Activated naive CD4-positive, alpha-beta T cell treated with anti-CD3 and anti-CD28 coated beads, Interleukin-2, amount 50 U/mL, for 16 hours (primary cell): Measurements from ENCODE around the gene DOCK1.
"Not testable (repeated sequence)": the region's sequence is repeated elsewhere in the genome, so short reads cannot be mapped to it uniquely, and the experiment has no call there.

Experiments used
- DNase-seq: peaks from one replicate; pipeline ENCODE4 v3.0.0-alpha.2; 2020

DOCK1 gene

DNA sequence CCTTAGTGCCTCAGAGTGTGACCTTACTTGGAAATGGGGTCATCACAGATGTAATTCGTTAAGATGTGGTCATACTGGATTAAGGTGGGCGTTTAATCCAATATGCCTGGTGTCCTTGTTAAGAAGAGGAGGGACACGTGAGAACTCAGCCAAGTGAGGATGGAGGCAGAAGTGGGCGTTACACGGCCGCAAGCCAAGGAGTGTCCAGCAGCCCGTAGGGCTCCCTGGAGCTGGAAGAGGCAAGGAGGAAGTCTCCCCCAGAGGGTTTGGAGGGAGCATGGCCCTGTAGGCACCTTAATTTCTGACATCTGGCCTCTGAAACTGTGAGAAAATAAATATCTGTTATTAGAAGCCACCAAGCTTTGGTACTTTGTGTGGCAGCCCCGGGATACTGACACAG is 21.3 kb downstream of the DOCK1 start:
- DNase-seq: no peak

DNA sequence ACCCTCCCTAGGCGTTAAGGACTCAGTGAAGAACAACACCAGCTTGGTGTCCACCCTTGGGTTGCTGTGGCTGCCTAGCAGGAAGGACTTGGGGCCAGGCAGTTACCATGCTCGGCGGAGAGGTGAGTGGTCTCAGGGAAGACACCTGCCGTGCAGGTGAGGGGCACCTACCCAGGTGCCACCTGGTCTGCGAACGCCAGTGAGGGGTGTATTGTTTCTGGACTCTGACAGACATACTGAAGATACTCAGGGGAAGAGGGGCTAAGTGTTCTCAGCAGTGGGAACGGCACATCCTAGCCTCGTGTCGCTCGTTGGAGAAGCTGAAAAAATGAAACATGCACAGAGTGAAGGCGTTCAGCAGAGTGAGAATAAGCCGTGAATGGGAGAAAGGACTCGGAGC is 22.6 kb downstream of the DOCK1 start:
- DNase-seq: no peak

DNA sequence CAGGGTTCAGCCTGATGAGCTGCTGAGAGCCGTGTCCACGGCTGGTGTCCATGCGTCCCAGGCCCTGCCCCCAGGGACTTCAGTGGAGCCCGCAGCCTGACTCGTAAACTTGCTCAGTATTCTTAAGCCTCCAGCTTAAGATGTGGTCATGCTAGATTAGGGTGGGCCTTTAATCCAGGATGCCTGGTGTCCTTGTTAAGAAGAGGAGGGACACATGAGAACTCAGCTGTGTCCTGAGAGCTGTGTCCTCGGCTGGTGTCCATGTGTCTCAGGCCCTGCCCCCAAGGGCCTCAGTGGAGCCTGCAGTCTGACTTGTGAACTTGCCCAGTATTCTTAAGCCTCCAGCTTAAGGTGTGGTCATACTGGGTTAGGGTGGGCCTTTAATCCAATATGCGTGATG is 23.0 kb downstream of the DOCK1 start:
- no peak for DNase-seq

DNA sequence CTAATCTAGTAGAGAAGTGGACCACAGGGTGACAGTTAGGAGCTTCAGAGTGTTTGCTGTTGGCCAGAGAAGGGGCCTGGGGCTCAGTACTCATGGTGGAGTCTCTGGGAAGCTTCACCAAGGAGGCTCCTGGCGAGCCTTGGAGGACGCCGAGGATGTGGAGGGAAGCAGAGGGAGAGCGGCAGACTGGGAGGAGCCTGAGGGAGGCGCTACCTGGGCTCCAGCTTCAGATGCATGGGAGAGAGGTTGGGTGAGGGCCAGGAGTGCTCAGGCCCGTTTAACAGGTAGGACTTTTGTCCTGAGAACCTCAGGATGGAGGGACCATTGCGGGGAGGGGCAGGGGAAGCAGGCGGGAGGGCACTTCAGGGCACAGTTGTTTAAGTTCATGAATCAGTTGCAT is 24.2 kb downstream of the DOCK1 start:
- DNase-seq: no peak

DNA sequence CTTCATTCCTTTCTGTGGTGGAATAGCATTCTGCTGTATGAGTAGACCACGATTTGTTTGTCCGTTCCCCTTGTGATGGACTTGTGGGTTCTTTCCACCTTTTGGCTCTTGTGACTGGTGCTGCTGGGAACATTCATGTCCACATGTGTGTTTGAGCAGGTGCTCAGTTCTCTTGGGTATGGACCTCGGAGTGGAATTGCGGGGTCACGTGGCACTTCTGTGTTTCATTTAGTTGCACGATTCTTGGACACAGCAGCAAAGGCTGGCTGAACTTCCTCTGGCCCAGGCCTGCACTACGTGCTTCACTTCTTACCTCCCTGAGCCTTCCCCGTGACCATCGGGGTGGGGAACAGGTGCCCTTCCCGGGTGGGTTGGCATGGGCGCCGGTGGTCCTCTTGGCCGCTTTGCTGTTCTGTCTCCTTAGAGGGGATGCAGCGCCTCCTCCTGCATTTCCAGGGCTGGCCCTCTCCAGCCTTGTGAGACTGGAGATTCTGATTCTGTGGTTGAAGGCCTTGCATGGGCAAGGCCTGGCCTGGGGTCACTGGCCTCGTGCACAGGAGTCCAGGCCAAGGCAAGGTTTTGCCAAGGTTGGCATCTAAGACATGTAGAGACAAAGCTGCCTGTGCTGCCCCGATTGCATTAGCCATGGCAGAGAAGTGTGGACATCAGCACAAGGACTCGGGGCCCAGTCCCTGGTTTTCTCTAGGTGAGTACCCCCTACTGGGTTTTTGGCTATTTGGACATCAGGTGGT is 25.1 kb downstream of the DOCK1 start:
- no peak for DNase-seq

DNA sequence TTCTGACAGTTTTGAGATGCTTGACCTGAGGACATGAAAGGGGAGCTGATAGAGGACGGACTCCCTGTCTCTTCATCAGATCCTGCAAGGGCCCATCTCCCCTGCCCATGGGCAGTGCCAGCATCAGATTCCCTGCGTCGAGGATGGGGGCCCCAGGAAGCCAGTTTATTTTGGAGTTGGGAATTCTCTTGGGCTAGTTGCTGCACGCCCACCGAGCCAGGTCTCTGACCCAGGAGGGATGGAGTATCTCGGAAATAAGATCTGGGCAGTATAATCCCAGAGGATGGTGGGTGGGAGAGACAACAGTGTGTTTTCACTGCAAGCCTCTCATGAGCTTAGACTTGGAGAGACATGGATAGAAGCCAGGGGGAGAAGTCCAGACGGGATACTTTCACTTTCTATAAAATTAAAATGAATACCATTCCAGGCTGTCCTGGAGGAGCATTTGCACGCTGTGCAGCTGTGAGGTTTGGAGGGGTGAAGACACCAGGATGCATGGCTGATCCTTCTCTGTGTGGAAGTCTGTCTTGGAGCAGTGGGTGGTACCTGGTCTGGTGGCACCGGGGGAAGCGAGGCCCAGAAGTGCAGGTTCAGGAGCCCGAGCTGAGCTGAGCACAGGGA is 25.8 kb downstream of the DOCK1 start:
- no peak for DNase-seq

DNA sequence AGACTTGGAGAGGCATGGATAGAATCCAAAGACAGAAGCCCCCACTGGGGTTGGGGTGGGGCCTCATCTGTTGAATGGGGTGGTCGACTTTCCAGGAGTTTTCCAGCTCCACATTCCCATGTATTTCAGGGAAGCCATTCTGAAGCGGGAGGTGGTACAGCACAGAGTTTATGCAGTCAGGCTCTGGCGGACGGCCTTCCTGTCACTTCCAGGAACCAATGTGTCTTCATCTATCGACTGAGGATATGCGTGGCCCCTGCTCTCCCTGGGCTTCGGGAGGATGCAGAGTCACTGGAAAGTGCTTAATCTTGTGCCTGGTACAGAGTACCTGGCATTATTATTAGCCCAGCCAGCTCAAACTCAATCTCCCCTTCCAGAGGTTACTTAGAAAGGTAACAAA is 26.3 kb downstream of the DOCK1 start:
- DNase-seq: no peak

DNA sequence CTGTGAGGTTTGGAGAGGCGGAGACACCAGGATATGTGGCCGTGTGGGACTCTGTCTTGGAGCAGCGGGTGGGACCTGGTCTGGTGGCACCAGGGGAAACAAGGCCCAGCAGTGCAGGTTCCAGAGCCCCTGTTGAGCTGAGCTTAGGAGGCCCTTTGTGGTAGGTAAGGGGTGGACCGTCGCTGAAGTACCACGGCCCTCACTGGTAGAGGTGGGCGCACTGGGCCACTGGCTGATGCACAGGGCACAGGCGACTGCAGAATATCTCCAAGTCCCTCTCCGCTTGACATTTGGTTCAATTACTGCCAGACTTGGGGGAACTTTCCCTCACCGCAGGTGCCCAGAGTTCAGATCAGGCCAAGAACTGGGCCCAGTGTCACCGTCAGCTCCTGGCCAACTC is 27.3 kb downstream of the DOCK1 start:
- no peak for DNase-seq

DNA sequence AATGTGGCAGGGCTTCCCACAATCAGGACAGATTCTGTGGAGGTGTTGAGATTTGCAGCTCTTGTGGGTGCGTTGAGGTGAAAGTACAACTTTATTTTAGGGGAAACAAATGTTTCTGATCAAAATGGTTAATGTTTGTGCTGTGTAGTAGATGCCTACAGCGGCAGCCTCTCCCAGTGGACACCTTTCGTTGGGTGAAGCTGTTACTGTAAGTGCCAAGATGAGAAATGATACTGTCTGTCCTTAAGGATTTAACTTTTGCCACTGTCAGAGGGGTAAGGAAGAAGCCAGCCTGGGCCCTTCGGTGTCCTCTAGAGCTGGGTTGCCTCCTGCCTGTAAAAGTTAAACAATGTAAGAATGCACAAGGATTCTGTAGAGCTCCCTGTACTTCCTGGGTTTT is 27.9 kb downstream of the DOCK1 start:
- no peak for DNase-seq

DNA sequence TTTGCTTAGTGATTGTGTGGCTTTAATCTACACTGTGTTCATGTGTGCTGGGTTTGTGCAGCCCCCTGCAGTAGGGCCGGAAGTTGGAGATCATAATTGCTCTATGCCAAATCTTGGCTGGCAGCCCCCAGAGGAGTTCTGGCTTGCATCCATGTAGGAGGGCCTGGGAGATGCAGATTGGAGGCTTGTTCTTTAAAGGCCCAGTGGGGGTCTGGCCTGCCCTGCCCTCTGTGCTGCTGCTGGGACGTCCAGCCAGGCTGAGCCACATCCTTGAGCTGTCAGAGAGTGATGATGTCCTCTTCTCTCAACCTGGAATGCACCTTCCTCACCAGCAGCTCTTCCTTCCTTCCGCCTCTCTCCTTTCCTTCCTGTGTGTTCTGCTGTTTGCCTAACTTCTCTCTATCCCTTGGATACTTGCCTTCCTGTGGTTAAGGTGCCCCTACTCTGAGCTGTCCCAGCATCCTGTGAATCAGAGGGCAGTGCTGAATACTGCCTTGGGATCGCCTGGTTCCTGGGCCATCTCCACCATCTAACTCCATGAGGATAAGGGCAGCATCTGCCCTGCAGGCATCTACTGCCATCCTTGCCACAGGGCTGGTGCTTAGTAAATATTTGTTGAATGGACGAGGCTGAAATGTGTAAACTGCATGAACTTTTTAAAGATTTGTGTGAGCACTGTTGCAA is 30.2 kb downstream of the DOCK1 start:
- DNase-seq: no peak

DNA sequence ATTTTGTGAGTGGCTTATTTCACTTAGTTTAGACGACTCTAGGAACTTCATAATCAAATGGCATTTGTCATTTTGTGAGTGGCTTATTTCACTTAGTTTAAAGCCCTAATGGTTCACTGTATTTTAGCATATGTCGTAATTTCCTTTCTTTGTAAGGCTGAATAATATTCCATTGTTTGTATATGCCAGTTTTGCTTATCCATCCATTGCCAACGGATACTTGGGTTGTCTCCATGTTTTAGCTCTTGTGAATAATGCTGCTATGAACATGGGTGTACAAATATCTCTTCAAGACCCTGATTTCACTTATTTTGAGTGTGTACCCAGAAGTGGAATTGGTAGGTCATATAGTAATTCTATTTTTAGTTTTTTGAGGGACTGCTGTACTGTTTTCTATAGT is 31.8 kb downstream of the DOCK1 start:
- DNase-seq: no peak

DNA sequence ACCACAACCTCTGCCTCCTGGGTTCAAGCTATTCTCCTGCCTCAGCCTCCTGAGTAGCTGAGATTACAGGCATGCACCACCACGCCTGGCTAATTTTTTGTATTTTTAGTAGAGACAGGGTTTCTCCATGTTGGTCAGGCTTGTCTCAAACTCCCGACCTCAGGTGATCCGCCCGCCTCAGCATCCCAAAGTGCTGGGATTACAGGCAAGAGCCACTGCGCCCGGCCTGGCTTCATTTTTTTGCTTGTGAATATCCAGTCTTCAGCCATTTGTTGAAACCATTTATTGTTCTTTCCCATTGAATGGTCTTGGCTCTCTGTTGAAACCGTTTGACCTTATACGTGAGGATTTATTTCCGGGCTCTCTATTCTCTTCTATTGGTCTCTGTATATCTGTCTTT is 32.9 kb downstream of the DOCK1 start:
- not testable (repeated sequence) for DNase-seq

DNA sequence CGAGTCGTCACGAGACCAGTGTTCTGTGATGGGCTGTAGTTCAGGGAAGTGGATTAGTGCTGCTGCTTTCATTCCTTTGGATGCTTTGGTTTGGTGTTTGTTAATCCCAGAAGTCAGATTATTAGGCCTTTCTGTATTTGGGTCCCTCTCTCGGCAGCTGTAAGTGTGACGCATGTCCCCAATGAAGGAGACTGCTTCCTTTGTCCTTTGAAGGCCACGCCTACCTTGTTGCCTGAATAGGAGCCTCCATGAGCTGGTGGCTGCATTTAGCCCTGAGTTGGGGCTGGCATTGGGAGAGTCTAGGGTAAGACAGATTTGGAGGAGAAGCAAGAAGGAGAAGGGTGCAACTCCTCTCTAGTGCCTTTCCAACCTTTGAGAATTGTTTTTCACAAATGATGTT is 34.5 kb downstream of the DOCK1 start:
- no peak for DNase-seq

DNA sequence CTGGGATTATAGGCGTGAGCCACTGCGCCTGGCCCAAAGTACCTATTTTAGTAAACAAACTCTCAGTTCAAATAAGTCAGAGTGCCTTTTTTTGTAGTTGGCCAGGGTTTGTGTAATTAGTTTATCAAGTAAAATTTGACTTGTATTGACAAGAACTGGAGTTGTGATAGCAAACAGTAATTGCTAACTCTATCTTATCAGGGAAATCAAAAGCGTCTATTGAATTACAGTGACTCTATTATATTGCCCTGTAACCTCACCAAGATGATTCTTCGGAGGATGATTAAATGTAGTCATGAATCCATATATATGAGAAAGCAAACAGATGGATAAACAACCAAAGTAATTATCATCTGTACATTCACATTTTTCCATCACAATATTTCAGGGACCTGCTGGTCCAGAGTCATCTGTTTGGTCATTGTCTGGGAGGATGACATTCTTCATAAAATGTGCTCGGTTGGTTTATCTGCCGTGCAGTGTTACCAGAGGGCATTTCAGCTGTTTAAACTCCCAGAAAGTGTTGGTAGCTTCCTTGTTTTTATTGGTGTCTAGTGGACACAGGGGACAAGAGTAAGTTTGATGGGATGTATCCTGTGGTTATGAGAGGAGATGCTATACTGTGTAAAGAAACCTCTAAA is 35.6 kb downstream of the DOCK1 start:
- no peak for DNase-seq

DNA sequence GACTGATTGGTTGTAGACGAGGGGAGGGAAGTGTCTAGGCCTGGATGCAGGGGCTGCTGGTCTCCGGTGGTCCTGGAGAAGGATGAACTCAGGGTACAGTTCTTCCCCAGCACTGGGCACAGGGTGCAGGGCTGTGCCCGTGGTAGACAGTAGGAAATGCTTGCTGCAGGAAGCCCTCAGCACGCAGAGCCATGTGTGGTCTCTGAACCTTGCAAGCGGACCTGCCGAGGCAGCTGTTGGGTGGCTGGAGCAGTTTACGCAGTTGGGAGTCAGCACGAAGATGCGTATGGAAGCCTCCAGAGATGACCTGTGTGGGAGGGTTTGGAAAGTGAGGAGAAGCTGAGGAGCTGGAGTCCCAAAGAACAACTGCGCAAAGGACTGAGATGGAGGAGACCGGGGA is 39.0 kb downstream of the DOCK1 start:
- no peak for DNase-seq

DNA sequence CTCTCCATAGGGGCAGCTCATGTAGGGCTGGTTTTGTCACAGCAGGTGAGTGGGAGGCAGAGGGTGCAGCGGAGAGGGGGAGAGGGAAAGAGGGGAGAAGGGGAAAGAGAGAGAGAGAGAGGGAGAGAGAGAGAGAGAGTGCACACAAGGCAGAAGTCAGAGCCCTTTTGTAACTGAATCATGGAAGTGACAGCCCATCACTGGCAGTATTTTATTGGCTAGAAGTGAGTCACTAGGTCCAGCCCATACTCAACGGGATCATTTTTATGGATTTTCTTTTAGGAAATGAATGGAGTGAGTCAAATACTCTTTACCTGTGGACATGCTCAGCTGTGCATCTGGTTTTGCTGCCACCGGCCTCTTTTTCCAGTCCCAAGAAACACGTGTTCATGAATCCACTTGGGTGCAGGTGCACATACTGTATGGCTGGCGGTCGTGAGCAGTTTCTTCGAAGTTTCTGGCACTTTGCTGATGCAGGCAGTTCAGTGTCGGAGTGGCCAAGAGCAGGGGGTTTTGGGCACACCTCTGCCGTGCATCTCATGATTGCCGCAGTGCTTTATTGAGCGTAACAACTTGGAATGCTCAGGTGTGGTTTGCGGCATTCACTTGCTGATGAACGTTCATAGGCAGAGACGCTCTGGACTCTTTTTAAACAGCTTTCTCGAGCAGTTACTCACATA is 40.3 kb downstream of the DOCK1 start:
- no peak for DNase-seq

DNA sequence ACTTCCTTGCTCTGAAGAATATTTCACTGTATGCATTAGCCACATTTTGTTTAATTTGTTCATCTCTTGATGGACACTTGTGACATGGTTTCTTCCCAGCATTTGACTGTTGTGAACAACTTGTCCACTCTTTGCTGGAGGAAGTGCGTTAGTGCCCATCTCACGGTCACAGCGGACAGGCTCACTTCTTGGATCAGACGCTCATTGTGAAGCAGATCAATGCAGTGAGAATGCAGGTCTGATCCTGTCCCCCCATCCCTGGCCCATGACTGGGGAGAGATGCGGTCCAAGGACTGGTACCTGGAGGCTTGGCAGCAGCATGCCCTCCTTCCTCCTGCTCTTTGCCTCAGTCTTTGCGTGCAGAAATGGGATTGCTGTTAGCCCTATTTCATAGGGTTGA is 41.5 kb downstream of the DOCK1 start:
- DNase-seq: no peak

DNA sequence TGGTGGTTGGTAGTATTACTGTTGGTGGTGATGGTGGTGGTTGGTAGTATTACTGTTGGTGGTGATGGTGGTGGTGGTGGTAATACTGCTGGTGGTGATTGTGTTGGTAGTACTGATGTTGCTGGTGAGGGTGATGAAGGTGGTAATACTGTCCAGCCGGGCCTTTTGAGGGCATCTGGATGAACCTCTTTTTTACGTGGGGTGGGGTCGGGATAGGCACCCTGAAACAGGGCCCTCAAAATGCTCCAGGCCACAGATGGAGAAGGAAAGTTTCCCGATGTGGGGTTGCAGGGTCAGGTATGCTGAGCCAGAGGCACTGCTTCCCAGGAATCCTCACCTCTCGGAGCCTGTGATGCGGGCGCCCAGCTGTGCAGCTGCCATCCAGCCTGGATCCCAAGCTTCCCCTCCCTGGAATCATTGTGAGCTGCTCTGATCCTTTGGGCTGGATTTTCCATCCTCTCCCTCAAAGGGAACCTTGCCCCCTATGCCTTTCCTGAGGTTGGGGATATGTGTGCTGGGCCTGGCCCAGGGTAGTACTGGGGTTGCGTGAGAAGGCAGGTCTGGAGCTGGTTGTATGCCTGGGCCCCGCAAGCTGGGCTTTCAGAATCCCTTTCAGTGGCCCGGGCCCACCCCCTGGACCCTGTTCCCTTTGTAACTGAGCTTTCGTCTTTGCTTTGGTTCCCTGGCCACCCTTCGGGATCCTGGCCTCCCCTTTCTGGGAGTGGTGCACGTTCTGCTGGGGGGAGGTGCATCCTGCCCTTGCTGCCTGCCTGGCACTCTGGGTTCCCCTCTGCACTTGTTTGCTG is 43.3 kb downstream of the DOCK1 start:
- no peak for DNase-seq

DNA sequence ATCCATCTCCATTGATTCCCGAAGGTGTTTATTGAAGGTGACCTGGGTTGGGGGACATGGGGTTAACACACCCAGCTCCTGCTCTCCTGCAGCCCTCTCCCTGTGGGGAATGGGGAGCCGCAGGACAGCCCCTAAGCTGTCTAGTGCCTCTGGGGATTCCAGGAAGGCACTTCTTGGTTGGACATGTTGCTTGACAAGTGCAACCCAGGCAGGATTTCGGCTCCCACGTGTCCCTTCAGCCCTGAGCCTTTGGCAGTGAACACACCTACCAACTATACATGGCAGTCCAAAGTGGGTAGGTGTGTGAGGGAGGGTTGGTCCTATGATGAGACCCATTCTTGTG is 43.9 kb downstream of the DOCK1 start:
- no peak for DNase-seq

DNA sequence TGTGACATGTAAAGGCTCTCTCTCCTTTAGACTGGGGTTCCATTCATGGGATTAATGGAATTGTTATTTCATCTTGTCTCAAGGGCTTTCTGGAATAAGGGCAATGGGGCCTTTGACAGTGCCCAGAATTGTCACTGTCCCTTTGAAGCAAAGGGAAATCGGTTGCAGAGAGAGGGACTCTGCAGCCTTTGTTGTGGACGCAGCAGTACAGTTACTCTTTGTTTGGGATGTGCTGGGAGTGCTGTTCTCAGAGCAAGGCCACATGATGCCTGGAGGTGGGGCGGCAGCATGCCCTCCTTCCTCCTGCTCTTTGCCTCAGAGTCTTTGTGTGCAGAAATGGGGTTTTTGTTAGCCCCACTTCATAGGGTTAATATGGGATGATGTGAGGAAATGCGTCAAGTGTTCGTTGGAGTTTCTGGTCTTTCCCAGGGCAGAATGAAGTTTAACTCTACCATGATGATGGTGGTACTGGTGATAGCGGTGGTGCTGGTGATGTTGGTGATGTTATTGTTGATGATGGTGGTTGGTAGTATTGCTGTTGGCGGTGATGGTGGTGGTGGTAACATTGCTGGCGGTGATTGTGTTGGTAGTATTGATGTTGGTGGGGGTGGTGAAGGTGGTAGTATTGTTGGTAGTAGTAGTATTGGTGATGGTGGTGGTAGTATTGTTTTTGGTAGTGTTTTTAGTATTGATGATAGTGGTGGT is 45.3 kb downstream of the DOCK1 start:
- DNase-seq: no peak

DNA sequence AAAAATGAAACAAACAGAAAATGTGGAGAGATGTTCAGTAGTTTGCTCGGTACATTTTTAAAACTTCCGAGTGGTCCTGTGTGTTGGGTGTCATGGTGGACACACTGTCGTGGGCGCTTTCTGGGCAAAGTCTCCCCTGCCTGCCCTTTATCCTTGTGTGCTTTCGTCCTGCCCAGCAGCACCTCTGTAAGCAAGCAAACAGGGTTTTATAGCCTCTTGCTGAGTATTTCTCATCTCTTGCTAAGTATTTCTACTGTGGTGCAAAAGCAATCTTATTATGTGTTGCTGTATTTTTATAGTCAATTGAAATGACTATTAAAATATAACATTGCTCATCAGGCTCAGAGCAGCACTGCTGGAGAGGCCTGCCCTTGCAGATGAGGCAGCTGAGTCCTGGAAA is 48.7 kb downstream of the DOCK1 start:
- no peak for DNase-seq

DNA sequence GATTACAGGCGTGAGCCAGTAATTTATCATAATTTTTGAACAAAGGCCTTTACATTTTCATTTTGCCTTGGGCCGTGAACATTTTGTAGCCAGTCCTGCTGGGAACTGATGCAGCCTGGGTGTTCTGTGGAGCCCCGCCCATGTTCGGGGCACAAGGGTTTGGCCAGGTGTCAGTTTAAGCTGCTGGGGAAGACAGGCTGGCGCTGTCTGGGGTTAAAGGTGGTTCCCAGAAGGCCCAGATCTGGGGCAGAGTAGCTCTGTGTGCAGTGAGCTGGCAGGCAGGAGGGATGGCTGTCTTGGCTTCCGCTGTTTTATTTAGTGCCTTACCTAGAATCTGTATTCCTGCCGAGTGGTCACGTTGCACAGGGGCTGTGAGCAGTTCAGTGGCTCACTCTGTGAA is 50.2 kb downstream of the DOCK1 start:
- no peak for DNase-seq
